Loucy (cell line): ENCODE measurements around the gene MACROH2A2.

Source experiments
- CTCF ChIP-seq: fragments of 200-600 bp; sonication (generic); conservative IDR thresholded peaks from 2 replicates; pipeline ENCODE4 v1.5.1; 2014; ENCODE audit warnings: mild to moderate bottlenecking, antibody characterized with exemption, low read length
- EZH2phosphoT487 ChIP-seq: fragments of 200-600 bp; IDR thresholded peaks from 2 replicates; pipeline ENCODE4 v1.6.1; 2018; ENCODE audit warnings: antibody characterized with exemption, mild to moderate bottlenecking, moderate library complexity, borderline replicate concordance

GRCh38 chr10:70052462-70053217 is at the start of gene MACROH2A2:
- TF ChIP-seq CTCF (peak; percentile 24; the same call in 1 of the 2 replicates), EZH2phosphoT487 (no peak)
